ENCODE data around the gene SLITRK3.

DNA sequence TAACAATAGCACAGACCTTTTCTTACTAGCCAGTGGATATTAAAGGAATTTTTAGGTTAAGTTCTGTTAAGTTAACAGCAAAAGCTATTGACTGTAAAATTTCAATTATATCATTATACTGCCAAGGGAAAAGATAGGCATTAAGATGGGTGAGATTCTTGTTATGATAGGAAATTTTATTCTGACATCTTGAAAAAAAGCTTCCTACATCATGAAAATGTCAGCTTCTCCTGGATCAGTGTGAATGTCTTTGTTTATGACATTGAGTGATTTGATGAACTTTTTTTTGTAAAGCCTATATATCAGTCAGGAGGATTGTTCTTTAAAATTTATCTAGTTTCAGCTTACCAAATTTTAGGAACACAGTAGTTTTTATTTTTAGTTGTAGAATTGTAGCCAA is 47.4 kb upstream of the SLITRK3 start:
- TF ChIP-seq EZH2phosphoT487 (IDR thresholded peaks at IDR 0.05; ENCODE audit: borderline replicate concordance) (no peak), CEBPB (IDR thresholded peaks at IDR 0.05; ENCODE audit: low read depth) (no peak), YY1 (IDR thresholded peaks at IDR 0.05; ENCODE audit: extremely low read depth, insufficient replicate concordance, low read depth, low read length) (no peak), JUND (IDR thresholded peaks at IDR 0.05) (no peak), ZNF274 (IDR thresholded peaks at IDR 0.05; ENCODE audit: low read depth, low read length) (no peak), POLR2A (IDR thresholded peaks at IDR 0.05; ENCODE audit: borderline replicate concordance, extremely low read depth, insufficient read depth, insufficient read length) (no peak), FOSL1 (IDR thresholded peaks at IDR 0.05; ENCODE audit: low read depth) (no peak), REST (IDR thresholded peaks at IDR 0.05; ENCODE audit: low read depth) (no peak)
- TF ChIP-seq, protein P1, sequence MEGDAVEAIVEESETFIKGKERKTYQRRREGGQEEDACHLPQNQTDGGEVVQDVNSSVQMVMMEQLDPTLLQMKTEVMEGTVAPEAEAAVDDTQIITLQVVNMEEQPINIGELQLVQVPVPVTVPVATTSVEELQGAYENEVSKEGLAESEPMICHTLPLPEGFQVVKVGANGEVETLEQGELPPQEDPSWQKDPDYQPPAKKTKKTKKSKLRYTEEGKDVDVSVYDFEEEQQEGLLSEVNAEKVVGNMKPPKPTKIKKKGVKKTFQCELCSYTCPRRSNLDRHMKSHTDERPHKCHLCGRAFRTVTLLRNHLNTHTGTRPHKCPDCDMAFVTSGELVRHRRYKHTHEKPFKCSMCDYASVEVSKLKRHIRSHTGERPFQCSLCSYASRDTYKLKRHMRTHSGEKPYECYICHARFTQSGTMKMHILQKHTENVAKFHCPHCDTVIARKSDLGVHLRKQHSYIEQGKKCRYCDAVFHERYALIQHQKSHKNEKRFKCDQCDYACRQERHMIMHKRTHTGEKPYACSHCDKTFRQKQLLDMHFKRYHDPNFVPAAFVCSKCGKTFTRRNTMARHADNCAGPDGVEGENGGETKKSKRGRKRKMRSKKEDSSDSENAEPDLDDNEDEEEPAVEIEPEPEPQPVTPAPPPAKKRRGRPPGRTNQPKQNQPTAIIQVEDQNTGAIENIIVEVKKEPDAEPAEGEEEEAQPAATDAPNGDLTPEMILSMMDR (IDR thresholded peaks at IDR 0.05 in 2 of 3, conservative IDR thresholded peaks at IDR 0.05 in 1 of 3; ENCODE audit: borderline replicate concordance in 1 of 3, insufficient read depth in 1 of 3, low read depth in 2 of 3, low read length in 2 of 3): no peak
